Mesenchymal stem cell (in vitro differentiated cells and primary cell): ENCODE results near the gene TCF4.

Experiments used
- DNase-seq: peaks from one replicate; pipeline ENCODE4 v3.0.0-alpha.2; 2013
- H2AFZ ChIP-seq: one replicate; pipeline ENCODE4 v1.6.1; 2013; ENCODE audit warnings: low read depth, mild to moderate bottlenecking, control low read depth, inconsistent platforms, low read length, moderate library complexity
- H2AK5ac ChIP-seq: 2 replicates; pipeline ENCODE4 v1.6.1; 2013; ENCODE audit warnings: low read length, moderate library complexity, mild to moderate bottlenecking, inconsistent platforms; ENCODE audit not compliant: severe bottlenecking
- H2BK120ac ChIP-seq: one replicate; pipeline ENCODE4 v1.6.1; 2013; ENCODE audit warnings: low read depth, mild to moderate bottlenecking, inconsistent platforms, low read length, moderate library complexity
- H2BK12ac ChIP-seq, 2 experiments: one replicate each; pipeline ENCODE4 v1.6.1; 2013; ENCODE audit warnings: inconsistent platforms in 2 of 2, low read length in 2 of 2, mild to moderate bottlenecking in 2 of 2, moderate library complexity in 2 of 2, control low read depth in 1 of 2
- H2BK15ac ChIP-seq: one replicate; pipeline ENCODE4 v1.6.1; 2013; ENCODE audit warnings: mild to moderate bottlenecking, low read depth, inconsistent platforms; ENCODE audit not compliant: poor library complexity, severe bottlenecking
- H2BK5ac ChIP-seq: 2 replicates; pipeline ENCODE4 v1.6.1; 2013; ENCODE audit warnings: low read depth, mild to moderate bottlenecking, low read length, control low read depth, inconsistent platforms; ENCODE audit not compliant: poor library complexity, severe bottlenecking
- H3K14ac ChIP-seq, 2 experiments: one replicate each; pipeline ENCODE4 v1.6.1; 2013; ENCODE audit warnings: inconsistent platforms in 2 of 2, low read length in 2 of 2, control low read depth in 1 of 2, mild to moderate bottlenecking in 1 of 2, moderate library complexity in 1 of 2
- H3K18ac ChIP-seq, 2 experiments: one replicate each; pipeline ENCODE4 v1.6.1; 2013; ENCODE audit warnings: inconsistent platforms in 2 of 2, low read length in 2 of 2, control low read depth in 1 of 2, low read depth in 1 of 2, mild to moderate bottlenecking in 1 of 2
- H3K23ac ChIP-seq, 2 experiments: one replicate each; pipeline ENCODE4 v1.6.1; 2013; ENCODE audit warnings: inconsistent platforms in 2 of 2, low read length in 2 of 2, mild to moderate bottlenecking in 2 of 2, moderate library complexity in 2 of 2, control low read depth in 1 of 2
- H3K27ac ChIP-seq: 2 replicates; pipeline ENCODE4 v1.5.1; 2013; ENCODE audit warnings: mild to moderate bottlenecking, moderate library complexity, low read length, control low read depth, inconsistent platforms; ENCODE audit not compliant: poor library complexity, severe bottlenecking
- H3K27me3 ChIP-seq, 2 experiments: 2 replicates each; pipeline versions ENCODE4 v1.6.1 to v1.7.0; 2013; ENCODE audit warnings: low read length in 2 of 2, mild to moderate bottlenecking in 2 of 2, moderate library complexity in 2 of 2, control low read depth in 1 of 2, inconsistent platforms in 1 of 2; ENCODE audit not compliant: control insufficient read depth in 1 of 2, insufficient read depth in 1 of 2
- H3K36me3 ChIP-seq, 2 experiments: 2 replicates each; pipeline versions ENCODE4 v1.6.1 to v1.7.0; 2013; ENCODE audit warnings: low read length in 2 of 2, control low read depth in 1 of 2, inconsistent platforms in 1 of 2, low read depth in 1 of 2, mild to moderate bottlenecking in 1 of 2; ENCODE audit not compliant: insufficient read depth in 2 of 2, control insufficient read depth in 1 of 2
- H3K4ac ChIP-seq, 2 experiments: one replicate each; pipeline ENCODE4 v1.6.1; 2013; ENCODE audit warnings: inconsistent platforms in 2 of 2, low read length in 2 of 2, mild to moderate bottlenecking in 2 of 2, moderate library complexity in 2 of 2, control low read depth in 1 of 2, low read depth in 1 of 2
- H3K4me1 ChIP-seq: 2 replicates; pipeline ENCODE4 v1.6.1; 2013; ENCODE audit warnings: low read depth, low read length, control low read depth; ENCODE audit not compliant: control insufficient read depth, insufficient read depth
- H3K4me2 ChIP-seq: 2 replicates; pipeline ENCODE4 v1.6.1; 2013; ENCODE audit warnings: low read length, mild to moderate bottlenecking, inconsistent platforms; ENCODE audit not compliant: poor library complexity, severe bottlenecking
- H3K4me3 ChIP-seq, 2 experiments: 2 replicates each; pipeline versions ENCODE4 v1.5.1 to v1.7.0; 2013; ENCODE audit warnings: low read length in 2 of 2, mild to moderate bottlenecking in 2 of 2, control low read depth in 1 of 2, low read depth in 1 of 2; ENCODE audit not compliant: insufficient read depth in 1 of 2
- H3K79me1 ChIP-seq: replicated peaks from 2 replicates; pipeline ENCODE4 v1.6.1; 2013; ENCODE audit warnings: mild to moderate bottlenecking, control low read depth, low read length, inconsistent platforms; ENCODE audit not compliant: poor library complexity, severe bottlenecking
- H3K9ac ChIP-seq: 2 replicates; pipeline ENCODE4 v1.7.0; 2013; ENCODE audit warnings: mild to moderate bottlenecking, low read length, moderate library complexity
- H3K9me3 ChIP-seq: 2 replicates; pipeline ENCODE4 v1.7.0; 2013; ENCODE audit warnings: mild to moderate bottlenecking, low read length; ENCODE audit not compliant: control insufficient read depth
- H4K8ac ChIP-seq: one replicate; pipeline ENCODE4 v1.6.1; 2013; ENCODE audit warnings: inconsistent platforms, mild to moderate bottlenecking, low read length, moderate library complexity
- H4K91ac ChIP-seq: one replicate; pipeline ENCODE4 v1.6.1; 2013; ENCODE audit warnings: mild to moderate bottlenecking, low read length, inconsistent platforms
- WGBS: methylation state at CpG from one replicate; pipeline ENCODE4 v1.1.7; 2013; ENCODE audit warnings: mixed read lengths; 5-methylcytosine and 5-hydroxymethylcytosine counted together

Gene TCF4

GRCh38 chr18:55353806-55354205, 234.2 kb downstream of the TCF4 start:
- H3K36me3 ChIP-seq = peaks cover 0 to 23% of the 10 kb centered on the region in 2 experiments
- no peak overlapping the region for H2BK120ac ChIP-seq
- H4K91ac ChIP-seq = no peak overlapping the region
- no peaks in the 10 kb centered on the region for H3K9me3 ChIP-seq
- H3K9ac ChIP-seq = no peak overlapping the region
- H3K4ac ChIP-seq = no peak overlapping the region
- H3K79me1 ChIP-seq = peaks cover 5% of the 10 kb centered on the region
- H3K14ac ChIP-seq = no peak overlapping the region
- H3K27me3 ChIP-seq = no peaks in the 10 kb centered on the region
- H4K8ac ChIP-seq = no peak overlapping the region
- DNase-seq = no peak
- H2BK5ac ChIP-seq = no peak overlapping the region
- H3K4me2 ChIP-seq = no peak overlapping the region
- no peak overlapping the region for H2BK15ac ChIP-seq
- H3K18ac ChIP-seq = no peak overlapping the region
- H2BK12ac ChIP-seq = peak overlapping the region in 1 of 2 experiments; percentile 11
- H3K4me3 ChIP-seq = no peak overlapping the region
- H2AK5ac ChIP-seq = no peak overlapping the region
- no peak overlapping the region for H2AFZ ChIP-seq
- 93% methylated on average over 3 of the region's 3 CpGs for WGBS
- H3K27ac ChIP-seq = no peak overlapping the region
- H3K4me1 ChIP-seq = peaks cover 2% of the 10 kb centered on the region
- no peak overlapping the region for H3K23ac ChIP-seq

GRCh38 chr18:55353391-55353790, 234.6 kb downstream of the TCF4 start:
- Histone ChIP-seq H2BK12ac (no peak overlapping the region), H3K9me3 (no peaks in the 10 kb centered on the region), H3K14ac (no peak overlapping the region), H3K9ac (no peak overlapping the region), H3K18ac (no peak overlapping the region), H4K8ac (no peak overlapping the region), H3K36me3 (peaks cover 0 to 23% of the 10 kb centered on the region in 2 experiments), H3K27ac (no peak overlapping the region), H3K4me3 (no peak overlapping the region), H3K4me1 (peaks cover 2% of the 10 kb centered on the region), H2AFZ (no peak overlapping the region), H2AK5ac (no peak overlapping the region), H2BK15ac (no peak overlapping the region), H3K4ac (no peak overlapping the region), H2BK5ac (no peak overlapping the region), H3K79me1 (peaks cover 5% of the 10 kb centered on the region), H2BK120ac (no peak overlapping the region), H3K27me3 (no peaks in the 10 kb centered on the region), H4K91ac (no peak overlapping the region), H3K4me2 (no peak overlapping the region), H3K23ac (no peak overlapping the region)
- no peak for DNase-seq
- WGBS = 100% methylated on average over 1 of the region's 3 CpGs

- no peaks in the 10 kb centered on the region for H3K9me3 ChIP-seq
- no peak overlapping the region for H2BK120ac ChIP-seq
- H3K18ac ChIP-seq = no peak overlapping the region
- H3K14ac ChIP-seq = no peak overlapping the region
- no peak overlapping the region for H2AK5ac ChIP-seq
- no peak overlapping the region for H3K4me3 ChIP-seq
- peaks cover 2% of the 10 kb centered on the region for H3K4me1 ChIP-seq
- no peak overlapping the region for H4K91ac ChIP-seq
- H2BK15ac ChIP-seq = no peak overlapping the region
- no peak overlapping the region for H3K4ac ChIP-seq
- H3K9ac ChIP-seq = no peak overlapping the region
- no peak overlapping the region for H4K8ac ChIP-seq
- no peaks in the 10 kb centered on the region for H3K27me3 ChIP-seq
- H3K23ac ChIP-seq = no peak overlapping the region
- WGBS = 76% methylated on average over 1 of the region's 3 CpGs
- H3K4me2 ChIP-seq = no peak overlapping the region
- H3K36me3 ChIP-seq = peaks cover 3 to 27% of the 10 kb centered on the region in 2 experiments
- H2BK5ac ChIP-seq = peak overlapping the region; percentile 31
- H3K27ac ChIP-seq = no peak overlapping the region
- peak; percentile 13 for DNase-seq
- H3K79me1 ChIP-seq = peaks cover 5% of the 10 kb centered on the region
- no peak overlapping the region for H2AFZ ChIP-seq
- no peak overlapping the region for H2BK12ac ChIP-seq
These were observed 235.8 kb downstream of the TCF4 start for GRCh38 chr18:55351980-55352714.

- Histone ChIP-seq H3K9me3 (no peaks in the 10 kb centered on the region), H3K36me3 (peaks cover 3 to 30% of the 10 kb centered on the region in 2 experiments), H3K4me3 (no peak overlapping the region), H3K14ac (no peak overlapping the region), H2AFZ (no peak overlapping the region), H2BK15ac (no peak overlapping the region), H3K18ac (no peak overlapping the region), H2BK120ac (no peak overlapping the region), H4K91ac (no peak overlapping the region), H3K4me2 (peak overlapping the region; percentile 7), H3K27me3 (no peaks in the 10 kb centered on the region), H2BK12ac (no peak overlapping the region), H3K4me1 (peaks cover 2% of the 10 kb centered on the region), H3K4ac (no peak overlapping the region), H4K8ac (no peak overlapping the region), H3K9ac (no peak overlapping the region), H2BK5ac (no peak overlapping the region), H3K79me1 (peaks cover 5% of the 10 kb centered on the region), H3K23ac (no peak overlapping the region), H3K27ac (peak overlapping the region; percentile 97), H2AK5ac (no peak overlapping the region)
- 92% methylated on average over 6 of the region's 6 CpGs for WGBS
- DNase-seq = no peak
These were observed 236.7 kb downstream of the TCF4 start for GRCh38 chr18:55351241-55351691.
